ENCODE data around the gene DPH2. TPM values are rescaled to one million over a fixed set of nuclear protein-coding genes. Genes with fewer than 3 reads are reported as not detected.

DPH2 gene
- total RNA-seq, 1 experiment from 2014 or later: 54.5 TPM

GRCh38 chr1:43961692-43962091 lies 8.1 kb upstream of the DPH2 start:
- DNase-seq (ENCODE audit: low read depth): no peak
- in situ Hi-C loops (cut with HindIII; ENCODE audit: low pct_unique_long_range_greater_than_20kb, low sequenced_read_pairs): no loop called here

- DNase-seq (ENCODE audit: low read depth): no peak
- in situ Hi-C loops (cut with HindIII; ENCODE audit: low pct_unique_long_range_greater_than_20kb, low sequenced_read_pairs): no loop called here
Measured at GRCh38 chr1:43962324-43962723, 7.5 kb upstream of the DPH2 start.

GRCh38 chr1:43963006-43963405 lies 6.8 kb upstream of the DPH2 start:
- in situ Hi-C loops (cut with HindIII; ENCODE audit: low pct_unique_long_range_greater_than_20kb, low sequenced_read_pairs): no loop called here
- no peak for DNase-seq (ENCODE audit: low read depth)

GRCh38 chr1:43963890-43964289 lies 5.9 kb upstream of the DPH2 start:
- no peak for DNase-seq (ENCODE audit: low read depth)
- in situ Hi-C loops (cut with HindIII; ENCODE audit: low pct_unique_long_range_greater_than_20kb, low sequenced_read_pairs): no loop called here

- no peak for DNase-seq (ENCODE audit: low read depth)
- in situ Hi-C loops (cut with HindIII; ENCODE audit: low pct_unique_long_range_greater_than_20kb, low sequenced_read_pairs): no loop called here
Measured at GRCh38 chr1:43965316-43965715, 4.5 kb upstream of the DPH2 start.

- DNase-seq (ENCODE audit: low read depth): peak; percentile 39
- in situ Hi-C loops (cut with HindIII; ENCODE audit: low pct_unique_long_range_greater_than_20kb, low sequenced_read_pairs): no loop called here
Measured at GRCh38 chr1:43968348-43968948, 1.4 kb upstream of the DPH2 start.

GRCh38 chr1:43969416-43969745 lies 429 bp upstream of the DPH2 start:
- DNase-seq (ENCODE audit: low read depth): no peak
- in situ Hi-C loops (cut with HindIII; ENCODE audit: low pct_unique_long_range_greater_than_20kb, low sequenced_read_pairs): no loop called here

GRCh38 chr1:43970502-43970901 lies 692 bp downstream of the DPH2 start:
- DNase-seq (ENCODE audit: low read depth): no peak
- in situ Hi-C loops (cut with HindIII; ENCODE audit: low pct_unique_long_range_greater_than_20kb, low sequenced_read_pairs): no loop called here

GRCh38 chr1:43970911-43971310 lies 1.1 kb downstream of the DPH2 start:
- in situ Hi-C loops (cut with HindIII; ENCODE audit: low pct_unique_long_range_greater_than_20kb, low sequenced_read_pairs): no loop called here

GRCh38 chr1:43971336-43971980 lies 1.6 kb downstream of the DPH2 start:
- in situ Hi-C loops (cut with HindIII; ENCODE audit: low pct_unique_long_range_greater_than_20kb, low sequenced_read_pairs): no loop called here
- no peak for DNase-seq (ENCODE audit: low read depth)

More at GRCh38 chr1:43970911-43971310, 1.1 kb downstream of the DPH2 start:
- DNase-seq (ENCODE audit: low read depth): no peak

GRCh38 chr1:43973981-43974442 lies 4.2 kb downstream of the DPH2 start:
- in situ Hi-C loops (cut with HindIII; ENCODE audit: low pct_unique_long_range_greater_than_20kb, low sequenced_read_pairs): no loop called here
- no peak for DNase-seq (ENCODE audit: low read depth)

GRCh38 chr1:43974443-43975248 lies 4.8 kb downstream of the DPH2 start, which contains the start of gene ATP6V0B:
Gene ATP6V0B, plus strand, starts transcription at chr1:43974960. Its CDS starts 81 bp downstream, at chr1:43975041.
- in situ Hi-C loops (cut with HindIII; ENCODE audit: low pct_unique_long_range_greater_than_20kb, low sequenced_read_pairs): no loop called here
- peak; percentile 87 for DNase-seq (ENCODE audit: low read depth)

- in situ Hi-C loops (cut with HindIII; ENCODE audit: low pct_unique_long_range_greater_than_20kb, low sequenced_read_pairs): no loop called here
- DNase-seq (ENCODE audit: low read depth): no peak
Measured at GRCh38 chr1:43975249-43975961, 5.6 kb downstream of the DPH2 start.

- no peak for DNase-seq (ENCODE audit: low read depth)
- in situ Hi-C loops (cut with HindIII; ENCODE audit: low pct_unique_long_range_greater_than_20kb, low sequenced_read_pairs): no loop called here
Measured at GRCh38 chr1:43976045-43976444, 6.2 kb downstream of the DPH2 start.

GRCh38 chr1:43976890-43977289 lies 7.1 kb downstream of the DPH2 start:
- DNase-seq (ENCODE audit: low read depth): no peak
- in situ Hi-C loops (cut with HindIII; ENCODE audit: low pct_unique_long_range_greater_than_20kb, low sequenced_read_pairs): no loop called here

GRCh38 chr1:43977376-43978263 lies 7.8 kb downstream of the DPH2 start:
- in situ Hi-C loops (cut with HindIII; ENCODE audit: low pct_unique_long_range_greater_than_20kb, low sequenced_read_pairs): no loop called here
- no peak for DNase-seq (ENCODE audit: low read depth)

GRCh38 chr1:43978264-43978550 lies 8.4 kb downstream of the DPH2 start:
- in situ Hi-C loops (cut with HindIII; ENCODE audit: low pct_unique_long_range_greater_than_20kb, low sequenced_read_pairs): no loop called here
- DNase-seq (ENCODE audit: low read depth): no peak

Data from Caki2 (cell line).